ENCODE results near the gene C1QTNF6.

- TF ChIP-seq CTCF (IDR thresholded peaks at IDR 0.05), result no peak
- no peak for TF ChIP-seq ZFX (IDR thresholded peaks at IDR 0.05; ENCODE audit: borderline replicate concordance)
Measured at GRCh38 chr22:37157516-37158285, 30.3 kb downstream of the C1QTNF6 start.

Data from 22Rv1 (cell line).